Smooth muscle cell (in vitro differentiated cells): Measurements from ENCODE around the gene PXK. TPM values are rescaled to one million over a fixed set of nuclear protein-coding genes. Genes with fewer than 3 reads are reported as not detected.

ENCODE experiments used
- DNase-seq: peaks from one replicate; lab custom pipeline; 2025; ENCODE audit not compliant: unreplicated experiment; lab: John Stamatoyannopoulos, UW
- H2AFZ ChIP-seq: fragments of 200-600 bp; sonication (generic); 2 replicates; pipeline ENCODE4 v1.6.0; 2016; ENCODE audit warnings: antibody characterized with exemption, low read depth, mild to moderate bottlenecking
- H3F3A ChIP-seq: fragments of 200-600 bp; sonication (generic); 2 replicates; pipeline ENCODE4 v1.6.0; 2017; ENCODE audit warnings: antibody characterized with exemption, low read depth
- H3K27ac ChIP-seq: fragments of 200-600 bp; sonication (generic); 2 replicates; pipeline ENCODE4 v1.5.1; 2016; ENCODE audit warnings: low read depth, mild to moderate bottlenecking
- H3K27me3 ChIP-seq: fragments of 200-600 bp; sonication (generic); 2 replicates; pipeline ENCODE4 v1.6.1; 2016; ENCODE audit warnings: low read depth, mild to moderate bottlenecking
- H3K36me3 ChIP-seq: fragments of 200-600 bp; sonication (generic); 2 replicates; pipeline ENCODE4 v1.5.1; 2016; ENCODE audit warnings: low read depth
- H3K4me1 ChIP-seq: fragments of 200-600 bp; sonication (generic); 2 replicates; pipeline ENCODE4 v1.5.1; 2016; ENCODE audit warnings: low read depth
- H3K4me2 ChIP-seq: fragments of 200-600 bp; sonication (generic); 2 replicates; pipeline ENCODE4 v1.6.0; 2016; ENCODE audit warnings: mild to moderate bottlenecking
- H3K4me3 ChIP-seq: fragments of 200-600 bp; sonication (generic); 2 replicates; pipeline ENCODE4 v1.5.1; 2016; ENCODE audit warnings: mild to moderate bottlenecking
- H3K79me2 ChIP-seq: fragments of 200-600 bp; sonication (generic); 2 replicates; pipeline ENCODE4 v1.6.0; 2016; ENCODE audit warnings: low read depth, mild to moderate bottlenecking
- H3K9ac ChIP-seq: fragments of 200-600 bp; sonication (generic); 2 replicates; pipeline ENCODE4 v1.6.0; 2016; ENCODE audit warnings: low read depth
- H3K9me3 ChIP-seq: fragments of 200-600 bp; sonication (generic); replicated peaks from 2 replicates; pipeline ENCODE4 v1.5.1; 2016; ENCODE audit warnings: low read depth
- H4K20me1 ChIP-seq: fragments of 200-600 bp; sonication (generic); 2 replicates; pipeline ENCODE4 v1.6.0; 2016; ENCODE audit warnings: low read depth
- CTCF ChIP-seq: fragments of 200-600 bp; sonication (generic); IDR thresholded peaks from 2 replicates; pipeline ENCODE4 v1.5.1; 2017; ENCODE audit warnings: borderline replicate concordance, mild to moderate bottlenecking, antibody characterized with exemption; ENCODE audit not compliant: insufficient read depth, poor library complexity, severe bottlenecking
- WGBS: methylation state at CpG from one replicate; pipeline ENCODE4 v1.1.7; 2016; ENCODE audit warnings: low lambda C conversion rate; 5-methylcytosine and 5-hydroxymethylcytosine counted together
- polyA plus RNA-seq: library from polyadenylated mRNA; unstranded; fragments of >200 nt; fragmentation: Nextera tagmentation; extraction: Ambion mirVana; gene quantifications from 2 replicates; pipeline ENCODE4 v1.2.1, GENCODE V29; 2016
- total RNA-seq: library from RNA; depleted of rRNA; stranded (reverse); fragments of >200 nt; gene quantifications from 2 replicates; pipeline ENCODE4 v1.2.3, GENCODE V29; 2014

Gene PXK
- total and polyA plus RNA-seq, 2 experiments from 2014 or later, result 23.8 to 30.5 TPM

- H3K27ac ChIP-seq, result peak overlapping the region; percentile 80
Measured at GRCh38 chr3:58432905-58433304, 100.2 kb downstream of the PXK start.

GRCh38 chr3:58433400-58434167, 100.9 kb downstream of the PXK start, which contains the start of gene PDHB:
Gene PDHB, minus strand, starts transcription at chr3:58433832. Its CDS starts 23 bp downstream, at chr3:58433809.
- Histone ChIP-seq H3F3A (peaks cover 9% of the 10 kb centered on the region), H2AFZ (peak within 1 kb of the TSS; percentile 82), H3K9ac (peak within 1 kb of the TSS; percentile 84), H4K20me1 (peaks cover 9% of the 10 kb centered on the region), H3K4me3 (peak within 1 kb of the TSS; percentile 74), H3K79me2 (peaks cover 18% of the 10 kb centered on the region), H3K4me1 (peaks cover 13% of the 10 kb centered on the region), H3K9me3 (no peaks in the 10 kb centered on the region), H3K27me3 (no peaks in the 10 kb centered on the region), H3K4me2 (peak within 1 kb of the TSS; percentile 93), H3K36me3 (peaks cover 13% of the 10 kb centered on the region), H3K27ac (peak within 1 kb of the TSS; percentile 80)
- peak; percentile 94 for DNase-seq
- TF ChIP-seq CTCF, result no peak
- WGBS, result 1% methylated on average over 58 of the region's 67 CpGs

More at GRCh38 chr3:58432905-58433304, 100.2 kb downstream of the PXK start:
- whole genome bisulfite sequencing, result 57% methylated on average over 6 of the region's 6 CpGs
- Histone ChIP-seq H3K36me3 (peaks cover 17% of the 10 kb centered on the region), H3K27me3 (no peaks in the 10 kb centered on the region), H3K9me3 (no peaks in the 10 kb centered on the region), H4K20me1 (peaks cover 9% of the 10 kb centered on the region), H3K4me2 (peak overlapping the region; percentile 93), H2AFZ (peak overlapping the region; percentile 82), H3F3A (peaks cover 16% of the 10 kb centered on the region), H3K79me2 (peaks cover 18% of the 10 kb centered on the region), H3K4me3 (peak overlapping the region; percentile 74), H3K4me1 (peaks cover 13% of the 10 kb centered on the region), H3K9ac (peak overlapping the region; percentile 84)
- DNase-seq, result no peak
- TF ChIP-seq CTCF, result no peak

GRCh38 chr3:58434168-58434504, 101.4 kb downstream of the PXK start:
- H4K20me1 ChIP-seq, result peaks cover 9% of the 10 kb centered on the region
- H3K4me3 ChIP-seq, result peak overlapping the region; percentile 74
- TF ChIP-seq CTCF, result no peak
- H3K27me3 ChIP-seq, result no peaks in the 10 kb centered on the region
- DNase-seq, result no peak
- no peaks in the 10 kb centered on the region for H3K9me3 ChIP-seq
- no peak overlapping the region for H3K9ac ChIP-seq
- no peak overlapping the region for H2AFZ ChIP-seq
- H3K27ac ChIP-seq, result peak overlapping the region; percentile 51
- H3K4me1 ChIP-seq, result peaks cover 13% of the 10 kb centered on the region
- 52% methylated on average over 3 of the region's 3 CpGs for WGBS
- peaks cover 11% of the 10 kb centered on the region for H3K36me3 ChIP-seq
- H3K4me2 ChIP-seq, result peak overlapping the region; percentile 93
- peaks cover 6% of the 10 kb centered on the region for H3F3A ChIP-seq
- peaks cover 18% of the 10 kb centered on the region for H3K79me2 ChIP-seq

GRCh38 chr3:58434511-58434910, 101.8 kb downstream of the PXK start:
- Histone ChIP-seq H4K20me1 (peaks cover 9% of the 10 kb centered on the region), H2AFZ (no peak overlapping the region), H3K27me3 (no peaks in the 10 kb centered on the region), H3K9ac (no peak overlapping the region), H3K4me2 (peak overlapping the region; percentile 93), H3K9me3 (no peaks in the 10 kb centered on the region), H3K4me3 (no peak overlapping the region), H3K4me1 (peaks cover 13% of the 10 kb centered on the region), H3F3A (peaks cover 3% of the 10 kb centered on the region), H3K27ac (peak overlapping the region; percentile 51), H3K36me3 (peaks cover 8% of the 10 kb centered on the region), H3K79me2 (peaks cover 18% of the 10 kb centered on the region)
- no peak for TF ChIP-seq CTCF
- 50% methylated on average over 11 of the region's 11 CpGs for WGBS
- DNase-seq, result no peak
